Karpas-422 (cell line): ENCODE measurements around the gene DRC1. TPM values are rescaled to one million over a fixed set of nuclear protein-coding genes. Genes with fewer than 3 reads are reported as not detected.

ENCODE experiments used
- DNase-seq: peaks from one replicate; pipeline ENCODE4 v3.0.0-alpha.2; 2015
- H2AFZ ChIP-seq: fragments of 200-600 bp; sonication (generic); 2 replicates; pipeline ENCODE4 v1.6.1; 2014; ENCODE audit warnings: antibody characterized with exemption, low read length, mixed read lengths
- H3K27ac ChIP-seq: fragments of 200-600 bp; sonication (generic); 2 replicates; pipeline ENCODE4 v1.5.1; 2014; ENCODE audit warnings: mild to moderate bottlenecking, low read length, moderate library complexity
- H3K27me3 ChIP-seq: fragments of 200-600 bp; sonication (generic); 2 replicates; pipeline ENCODE4 v1.6.1; 2014; ENCODE audit warnings: low read length, mixed read lengths
- H3K36me3 ChIP-seq: fragments of 200-600 bp; sonication (generic); 2 replicates; pipeline ENCODE4 v1.6.1; 2014; ENCODE audit warnings: low read length, mixed read lengths; ENCODE audit not compliant: insufficient read depth
- H3K4me1 ChIP-seq: fragments of 200-600 bp; sonication (generic); 2 replicates; pipeline ENCODE4 v1.6.1; 2014; ENCODE audit warnings: mild to moderate bottlenecking, low read length, mixed read lengths
- H3K4me2 ChIP-seq: fragments of 200-600 bp; sonication (generic); 2 replicates; pipeline ENCODE4 v1.6.1; 2014; ENCODE audit warnings: low read length, low read depth, mild to moderate bottlenecking; ENCODE audit not compliant: poor library complexity, severe bottlenecking
- H3K4me3 ChIP-seq: fragments of 200-600 bp; sonication (generic); 2 replicates; pipeline ENCODE4 v1.5.1; 2014; ENCODE audit warnings: mild to moderate bottlenecking, antibody characterized with exemption, low read length, mixed read lengths
- H3K79me2 ChIP-seq: fragments of 200-600 bp; sonication (generic); 2 replicates; pipeline ENCODE4 v1.6.1; 2014; ENCODE audit warnings: mild to moderate bottlenecking, low read length, mixed read lengths
- H3K9ac ChIP-seq: fragments of 200-600 bp; sonication (generic); 2 replicates; pipeline ENCODE4 v1.6.0; 2014; ENCODE audit warnings: low read length
- H3K9me2 ChIP-seq: fragments of 200-600 bp; sonication (generic), shearing (Covaris generic); replicated peaks from 2 replicates; pipeline ENCODE4 v1.6.0; 2014; ENCODE audit warnings: mild to moderate bottlenecking, low read length, moderate library complexity; ENCODE audit not compliant: insufficient read depth
- H3K9me3 ChIP-seq: fragments of 300-700, 200-600 bp; sonication (generic); 2 replicates; pipeline ENCODE4 v1.6.1; 2014; ENCODE audit warnings: low read length, mixed read lengths
- H4K20me1 ChIP-seq: fragments of 200-600 bp; sonication (generic); 2 replicates; pipeline ENCODE4 v1.6.1; 2014; ENCODE audit warnings: mild to moderate bottlenecking, antibody characterized with exemption, low read length, low read depth; ENCODE audit not compliant: insufficient read depth
- total RNA-seq: library from RNA; depleted of rRNA; stranded (reverse); fragments of >200 nt; shearing (Covaris generic); gene quantifications from 2 replicates; pipeline ENCODE4 v1.2.3, GENCODE V29; 2014; ENCODE audit warnings: low replicate concordance

DRC1 gene
- total RNA-seq, 1 experiment from 2014 or later: not detected

- Histone ChIP-seq H3K4me3 (no peak overlapping the region), H2AFZ (no peak overlapping the region), H3K9ac (no peak overlapping the region), H4K20me1 (no peaks in the 10 kb centered on the region), H3K4me1 (no peaks in the 10 kb centered on the region), H3K27ac (no peak overlapping the region), H3K9me3 (no peaks in the 10 kb centered on the region), H3K9me2 (no peaks in the 10 kb centered on the region), H3K27me3 (no peaks in the 10 kb centered on the region), H3K4me2 (no peak overlapping the region), H3K79me2 (no peaks in the 10 kb centered on the region), H3K36me3 (no peaks in the 10 kb centered on the region)
- DNase-seq: no peak
Measured at GRCh38 chr2:26407526-26407925, 5.8 kb downstream of the DRC1 start.

DNA sequence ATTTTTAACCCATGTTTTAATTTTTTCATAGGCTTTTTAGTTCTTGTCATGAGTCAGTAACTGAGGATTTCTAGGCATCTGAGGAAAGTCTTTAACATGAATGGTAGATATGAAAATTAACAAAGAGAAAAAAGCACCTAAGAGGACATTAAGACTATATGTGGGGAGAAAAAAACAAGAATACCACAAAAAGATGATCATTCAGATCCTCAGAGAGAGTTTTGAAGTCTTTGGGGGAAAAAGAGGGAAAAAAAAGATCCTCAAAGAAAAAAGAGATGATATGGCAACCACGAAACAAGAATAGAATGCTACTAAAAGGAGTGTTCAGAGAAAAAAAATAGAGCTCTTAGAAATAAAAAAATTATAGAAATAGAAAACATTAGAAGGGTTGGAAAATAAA lies 8.1 kb downstream of the DRC1 start:
- no peaks in the 10 kb centered on the region for H3K9me3 ChIP-seq
- no peaks in the 10 kb centered on the region for H3K9me2 ChIP-seq
- H4K20me1 ChIP-seq: no peaks in the 10 kb centered on the region
- no peaks in the 10 kb centered on the region for H3K4me1 ChIP-seq
- H3K79me2 ChIP-seq: no peaks in the 10 kb centered on the region
- no peak for DNase-seq
- H3K9ac ChIP-seq: no peak overlapping the region
- no peaks in the 10 kb centered on the region for H3K36me3 ChIP-seq
- H3K27me3 ChIP-seq: no peaks in the 10 kb centered on the region
- no peak overlapping the region for H2AFZ ChIP-seq
- no peak overlapping the region for H3K4me2 ChIP-seq
- no peak overlapping the region for H3K27ac ChIP-seq
- no peak overlapping the region for H3K4me3 ChIP-seq

DNA sequence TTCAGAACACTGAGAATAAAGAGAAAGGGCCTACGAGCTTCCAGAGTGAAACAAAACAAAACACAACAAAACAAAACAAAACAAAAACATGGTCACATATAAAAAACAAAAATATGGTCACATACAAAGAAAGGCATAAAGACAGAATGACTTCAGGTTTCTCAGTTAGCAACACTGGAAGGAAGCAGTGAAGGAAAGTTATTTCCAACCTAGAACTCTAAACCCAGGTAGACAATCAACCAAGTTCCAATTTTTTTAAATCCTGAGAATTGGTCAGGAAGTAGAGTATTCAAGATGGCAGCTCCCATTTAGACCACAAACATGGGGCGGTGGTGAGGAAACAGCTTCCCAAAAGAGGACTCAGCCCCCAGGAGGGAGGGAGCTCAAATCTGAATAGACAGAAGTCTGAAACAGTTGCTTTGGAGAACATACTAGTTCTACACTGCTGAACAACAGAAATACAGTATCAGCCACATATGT lies 9.1 kb downstream of the DRC1 start:
- H3K27me3 ChIP-seq: no peaks in the 10 kb centered on the region
- H3K79me2 ChIP-seq: no peaks in the 10 kb centered on the region
- no peaks in the 10 kb centered on the region for H3K9me2 ChIP-seq
- no peak overlapping the region for H3K4me2 ChIP-seq
- DNase-seq: no peak
- H3K36me3 ChIP-seq: no peaks in the 10 kb centered on the region
- H3K27ac ChIP-seq: no peak overlapping the region
- H3K9ac ChIP-seq: no peak overlapping the region
- no peak overlapping the region for H3K4me3 ChIP-seq
- H4K20me1 ChIP-seq: no peaks in the 10 kb centered on the region
- H3K9me3 ChIP-seq: no peaks in the 10 kb centered on the region
- no peak overlapping the region for H2AFZ ChIP-seq
- no peaks in the 10 kb centered on the region for H3K4me1 ChIP-seq

DNA sequence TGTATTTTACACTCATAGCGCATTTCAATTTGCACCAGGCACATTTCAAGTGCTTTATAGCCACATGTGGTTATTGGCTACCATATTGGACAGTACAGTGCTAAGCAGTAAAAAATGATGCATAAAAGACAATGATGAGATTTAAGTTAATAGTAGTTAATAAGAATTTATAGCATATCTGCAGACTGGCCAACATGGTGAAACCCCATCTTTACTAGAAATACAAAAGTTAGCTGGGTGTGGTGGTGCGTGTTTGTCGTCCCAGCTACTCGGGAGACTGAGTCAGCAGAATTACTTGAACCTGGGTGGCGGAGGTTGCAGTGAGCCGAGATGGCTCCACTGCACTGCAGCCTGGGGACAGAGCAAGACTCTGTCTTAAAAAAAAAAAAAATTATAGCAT lies 9.7 kb downstream of the DRC1 start:
- no peaks in the 10 kb centered on the region for H3K9me3 ChIP-seq
- no peak for DNase-seq
- no peaks in the 10 kb centered on the region for H3K9me2 ChIP-seq
- H3K9ac ChIP-seq: no peak overlapping the region
- H2AFZ ChIP-seq: no peak overlapping the region
- H3K4me3 ChIP-seq: no peak overlapping the region
- no peak overlapping the region for H3K27ac ChIP-seq
- H3K79me2 ChIP-seq: no peaks in the 10 kb centered on the region
- no peaks in the 10 kb centered on the region for H3K27me3 ChIP-seq
- H3K36me3 ChIP-seq: no peaks in the 10 kb centered on the region
- H3K4me1 ChIP-seq: no peaks in the 10 kb centered on the region
- no peaks in the 10 kb centered on the region for H4K20me1 ChIP-seq
- H3K4me2 ChIP-seq: no peak overlapping the region

- Histone ChIP-seq H3K4me2 (no peak overlapping the region), H3K9me3 (no peaks in the 10 kb centered on the region), H3K27ac (no peak overlapping the region), H3K79me2 (no peaks in the 10 kb centered on the region), H3K4me3 (no peak overlapping the region), H3K9ac (no peak overlapping the region), H4K20me1 (no peaks in the 10 kb centered on the region), H2AFZ (no peak overlapping the region), H3K36me3 (no peaks in the 10 kb centered on the region), H3K4me1 (no peaks in the 10 kb centered on the region), H3K27me3 (no peaks in the 10 kb centered on the region), H3K9me2 (no peaks in the 10 kb centered on the region)
- no peak for DNase-seq
Measured at GRCh38 chr2:26412091-26412673, 10.5 kb downstream of the DRC1 start.

DNA sequence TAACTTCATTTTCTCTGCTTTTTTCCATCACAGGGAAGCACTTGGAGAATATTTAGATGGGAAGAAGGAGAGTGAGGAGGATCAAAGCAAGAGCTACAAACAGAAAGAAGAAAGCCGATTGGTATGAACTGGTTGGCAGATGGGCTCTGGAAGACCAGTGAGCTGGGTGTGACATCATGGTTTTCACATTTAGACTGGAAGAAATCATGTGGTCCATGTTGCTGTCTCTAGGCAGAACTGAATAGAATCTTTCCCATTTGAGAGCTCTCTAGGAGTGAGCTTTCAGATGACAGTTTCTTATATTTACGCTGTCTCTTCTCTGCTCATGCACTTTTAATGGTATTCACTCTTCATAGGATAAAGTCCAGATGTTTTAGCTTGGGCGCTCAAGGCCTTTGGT lies 12.6 kb downstream of the DRC1 start:
- DNase-seq: no peak
- no peaks in the 10 kb centered on the region for H4K20me1 ChIP-seq
- no peak overlapping the region for H3K9ac ChIP-seq
- H3K9me2 ChIP-seq: no peaks in the 10 kb centered on the region
- H3K27ac ChIP-seq: no peak overlapping the region
- H3K4me2 ChIP-seq: no peak overlapping the region
- H2AFZ ChIP-seq: no peak overlapping the region
- no peaks in the 10 kb centered on the region for H3K9me3 ChIP-seq
- H3K4me1 ChIP-seq: no peaks in the 10 kb centered on the region
- no peaks in the 10 kb centered on the region for H3K36me3 ChIP-seq
- no peak overlapping the region for H3K4me3 ChIP-seq
- no peaks in the 10 kb centered on the region for H3K79me2 ChIP-seq
- no peaks in the 10 kb centered on the region for H3K27me3 ChIP-seq

GRCh38 chr2:26421961-26422360 lies 20.2 kb downstream of the DRC1 start:
- no peaks in the 10 kb centered on the region for H3K79me2 ChIP-seq
- H3K9me2 ChIP-seq: no peaks in the 10 kb centered on the region
- H3K27me3 ChIP-seq: no peaks in the 10 kb centered on the region
- H3K4me2 ChIP-seq: no peak overlapping the region
- no peak for DNase-seq
- no peaks in the 10 kb centered on the region for H3K9me3 ChIP-seq
- no peak overlapping the region for H3K4me3 ChIP-seq
- H2AFZ ChIP-seq: no peak overlapping the region
- no peaks in the 10 kb centered on the region for H4K20me1 ChIP-seq
- no peak overlapping the region for H3K9ac ChIP-seq
- no peaks in the 10 kb centered on the region for H3K36me3 ChIP-seq
- no peaks in the 10 kb centered on the region for H3K4me1 ChIP-seq
- no peak overlapping the region for H3K27ac ChIP-seq

GRCh38 chr2:26422947-26423629 lies 21.4 kb downstream of the DRC1 start:
- H3K4me2 ChIP-seq: no peak overlapping the region

More at GRCh38 chr2:26422947-26423629, 21.4 kb downstream of the DRC1 start:
- Histone ChIP-seq H3K9me3 (no peaks in the 10 kb centered on the region), H3K4me3 (no peak overlapping the region), H3K9ac (no peak overlapping the region), H3K9me2 (no peaks in the 10 kb centered on the region), H3K36me3 (no peaks in the 10 kb centered on the region), H3K79me2 (no peaks in the 10 kb centered on the region), H3K4me1 (no peaks in the 10 kb centered on the region), H3K27me3 (no peaks in the 10 kb centered on the region), H3K27ac (no peak overlapping the region), H2AFZ (no peak overlapping the region), H4K20me1 (no peaks in the 10 kb centered on the region)
- DNase-seq: no peak
